ENCODE results near the gene GRB2.
A peak's percentile ranks its signal among the peaks of the same experiment; 100 is the strongest.
"Not testable (repeated sequence)": the region's sequence is repeated elsewhere in the genome, so short reads cannot be mapped to it uniquely, and the experiment has no call there.

Gene GRB2

DNA sequence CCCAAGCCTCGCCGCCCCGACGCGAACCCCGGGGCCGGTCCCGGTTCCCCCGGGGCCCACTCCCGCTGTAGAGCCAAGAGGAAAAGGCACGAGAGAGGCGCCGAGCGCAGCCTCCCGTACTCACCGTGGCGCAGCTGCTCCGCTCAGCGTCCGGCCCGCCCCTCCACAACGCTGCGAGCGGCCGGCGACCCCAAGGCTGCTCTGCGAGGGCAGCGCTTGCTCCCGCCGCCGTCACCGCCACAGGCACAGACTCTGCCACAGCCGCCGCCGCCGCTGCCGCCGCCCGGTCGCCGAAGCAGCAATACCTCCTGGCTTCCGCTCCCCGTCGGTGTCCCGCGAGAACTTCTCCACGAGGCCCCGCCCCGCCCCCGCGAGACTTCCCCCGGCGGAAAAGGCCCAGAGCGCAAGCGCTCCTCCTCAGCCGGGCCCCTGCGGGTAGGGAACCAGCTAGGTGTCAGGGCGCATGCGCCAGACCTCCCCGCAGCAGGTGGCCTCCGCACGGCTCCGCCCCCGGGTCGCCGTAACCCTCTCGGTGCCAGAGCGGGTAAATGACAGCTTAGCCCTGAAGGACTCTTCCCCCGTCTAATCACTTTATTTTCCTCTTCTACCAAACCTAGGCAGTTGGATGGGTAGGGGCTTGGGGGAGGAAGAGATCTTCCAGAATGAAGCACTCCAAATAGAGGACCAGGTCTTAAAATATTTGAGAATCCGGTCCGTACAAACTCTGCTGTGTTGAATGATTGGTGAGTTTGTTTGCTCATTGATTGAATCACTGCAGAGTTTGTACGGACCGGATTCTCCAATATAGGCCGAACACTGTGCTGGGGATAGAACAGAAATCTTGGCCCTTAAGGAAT lies at the start of gene GRB2:
GRB2 (minus strand) TSS at position 314 of the 857 bp plus-strand sequence. CDS start 12,050 bp downstream, outside the sequence.
- peak; percentile 23 to 87 for DNase-seq

DNA sequence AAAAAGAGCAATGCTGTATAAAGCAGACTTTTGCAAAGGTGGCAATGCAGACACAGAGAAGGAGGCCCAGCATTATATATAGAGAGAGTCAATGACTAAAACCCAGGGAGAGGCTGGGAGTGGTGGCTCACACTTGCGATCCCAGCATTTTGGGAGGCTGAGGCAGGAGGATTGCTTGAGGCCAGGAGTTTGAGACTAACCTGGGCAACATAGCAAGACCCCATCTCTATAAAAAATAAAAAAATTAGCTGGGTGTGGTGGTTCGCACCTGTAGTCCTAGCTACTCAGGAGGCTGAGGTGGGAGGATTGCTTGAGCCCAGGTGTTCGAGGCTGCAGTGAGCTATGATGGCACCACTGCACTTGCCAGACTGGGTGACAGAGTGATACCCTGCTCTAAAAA lies 49.2 kb upstream of the GRB2 start:
- not testable (repeated sequence) for DNase-seq

DNA sequence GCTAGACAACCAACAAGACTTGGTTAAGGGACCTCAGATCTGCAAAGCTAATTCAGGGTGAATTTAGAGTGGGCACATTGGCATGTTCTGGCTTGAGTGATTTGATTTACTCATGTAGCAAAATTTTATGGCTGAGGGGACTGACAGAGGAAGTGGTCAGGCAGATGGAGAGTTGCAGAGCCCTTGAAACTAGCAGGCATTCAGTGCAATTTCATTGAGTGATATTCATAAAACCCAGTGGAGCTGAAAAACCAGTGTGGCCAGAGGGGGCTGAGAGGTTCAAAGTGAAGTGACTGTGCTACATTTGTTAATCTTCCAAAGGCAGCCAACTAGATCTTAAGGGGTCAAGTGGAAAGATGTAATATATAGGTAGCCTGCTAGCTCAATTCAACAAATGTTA lies 48.7 kb upstream of the GRB2 start:
- no peak for DNase-seq

DNA sequence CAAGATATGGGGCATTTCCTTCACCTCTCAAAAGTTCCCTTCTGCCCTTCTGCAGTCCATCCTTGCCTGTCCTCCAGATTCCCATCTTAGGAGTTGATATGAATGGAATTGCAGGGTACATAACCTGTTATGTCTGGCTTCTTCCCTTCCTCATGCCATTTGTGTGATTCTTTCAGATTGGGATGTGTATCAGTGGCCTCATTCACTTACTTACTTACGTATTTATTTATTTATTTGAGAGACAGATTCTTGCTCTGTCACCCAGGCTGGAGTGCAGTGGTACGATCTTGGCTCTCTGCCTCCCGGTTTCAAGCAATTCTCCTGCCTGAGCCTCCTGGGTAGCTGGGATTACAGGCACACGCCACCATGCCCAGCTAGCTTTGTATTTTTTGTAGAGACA lies 44.8 kb upstream of the GRB2 start:
- no peak for DNase-seq

DNA sequence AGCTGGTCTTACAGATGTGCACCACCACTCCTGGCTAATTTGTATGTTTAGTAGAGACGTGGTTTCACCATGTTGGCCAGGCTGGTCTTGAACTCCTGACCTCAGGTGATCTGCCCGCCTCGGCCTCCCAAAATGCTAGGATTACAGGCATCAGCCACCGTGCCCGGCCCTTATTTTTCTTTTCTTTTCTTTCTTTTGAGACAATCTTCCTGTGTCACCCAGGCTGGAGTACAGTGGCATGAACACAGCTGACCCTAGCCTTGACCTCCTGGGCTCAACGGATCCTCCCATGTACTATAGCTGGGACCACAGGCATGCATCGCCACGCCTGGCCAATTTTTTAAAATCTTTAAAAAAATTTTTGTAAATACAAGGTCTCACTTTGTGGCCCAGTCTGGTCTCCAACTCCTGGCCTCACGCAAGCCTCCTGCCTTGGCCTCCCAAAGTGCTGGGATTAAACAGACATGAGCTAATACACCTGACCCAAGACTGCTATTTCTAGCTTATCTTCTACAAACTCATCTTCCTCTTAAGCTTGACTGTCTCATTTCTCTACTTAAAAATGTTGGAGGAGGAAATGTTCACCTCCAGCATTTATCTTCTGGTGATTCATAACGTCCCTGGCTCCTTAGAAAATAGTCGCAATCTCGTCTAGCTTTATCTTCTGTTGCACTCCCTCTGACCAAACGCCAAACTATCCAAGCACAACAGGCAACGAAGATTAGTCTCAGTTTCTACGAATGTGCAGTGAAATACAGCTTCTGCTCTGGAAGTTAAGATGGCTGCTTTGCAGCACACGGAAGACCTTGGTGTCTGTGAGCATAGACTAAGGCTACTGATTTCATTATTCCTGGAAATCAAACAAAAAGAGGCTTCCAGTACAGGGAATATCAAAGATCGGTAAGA lies 42.7 kb upstream of the GRB2 start:
- no peak for DNase-seq

DNA sequence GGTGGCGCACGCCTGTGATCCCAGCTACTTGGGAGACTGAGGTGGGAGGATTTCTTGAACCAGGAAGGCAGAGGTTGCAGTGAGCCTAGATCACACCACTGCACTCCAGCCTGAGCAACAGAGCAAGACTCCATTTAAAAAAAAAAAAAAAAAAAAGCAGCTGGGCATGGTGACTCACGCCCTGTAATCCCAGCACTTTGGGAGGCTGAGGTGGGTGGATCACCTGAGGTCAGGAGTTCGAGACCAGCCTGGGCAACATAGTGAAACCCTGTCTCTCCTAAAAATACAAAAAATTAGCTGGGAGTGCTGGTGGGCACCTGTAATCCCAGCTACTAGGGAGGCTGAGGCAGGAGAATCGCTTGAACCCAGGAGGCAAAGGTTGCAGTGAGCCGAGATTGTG lies 40.4 kb upstream of the GRB2 start:
- not testable (repeated sequence) for DNase-seq

DNA sequence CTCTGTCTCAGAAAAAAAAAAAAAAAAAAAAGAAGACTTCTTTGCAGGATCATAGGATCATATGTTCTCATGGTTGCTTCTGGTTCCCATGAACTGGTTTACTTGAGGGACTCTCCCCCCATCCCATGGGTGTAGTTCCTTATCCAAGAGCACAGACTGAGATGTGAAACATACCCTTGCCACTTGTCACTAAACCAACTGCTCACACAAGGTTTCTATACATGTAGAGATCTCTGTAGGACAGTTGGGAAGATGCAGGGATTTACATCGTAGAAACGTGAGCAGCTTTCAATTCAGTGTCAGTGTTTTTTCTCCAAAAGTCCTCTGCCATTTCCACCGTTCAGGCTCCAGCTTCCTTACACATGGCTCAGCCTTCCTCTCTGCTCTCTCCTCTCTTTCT lies 39.8 kb upstream of the GRB2 start:
- no peak for DNase-seq

DNA sequence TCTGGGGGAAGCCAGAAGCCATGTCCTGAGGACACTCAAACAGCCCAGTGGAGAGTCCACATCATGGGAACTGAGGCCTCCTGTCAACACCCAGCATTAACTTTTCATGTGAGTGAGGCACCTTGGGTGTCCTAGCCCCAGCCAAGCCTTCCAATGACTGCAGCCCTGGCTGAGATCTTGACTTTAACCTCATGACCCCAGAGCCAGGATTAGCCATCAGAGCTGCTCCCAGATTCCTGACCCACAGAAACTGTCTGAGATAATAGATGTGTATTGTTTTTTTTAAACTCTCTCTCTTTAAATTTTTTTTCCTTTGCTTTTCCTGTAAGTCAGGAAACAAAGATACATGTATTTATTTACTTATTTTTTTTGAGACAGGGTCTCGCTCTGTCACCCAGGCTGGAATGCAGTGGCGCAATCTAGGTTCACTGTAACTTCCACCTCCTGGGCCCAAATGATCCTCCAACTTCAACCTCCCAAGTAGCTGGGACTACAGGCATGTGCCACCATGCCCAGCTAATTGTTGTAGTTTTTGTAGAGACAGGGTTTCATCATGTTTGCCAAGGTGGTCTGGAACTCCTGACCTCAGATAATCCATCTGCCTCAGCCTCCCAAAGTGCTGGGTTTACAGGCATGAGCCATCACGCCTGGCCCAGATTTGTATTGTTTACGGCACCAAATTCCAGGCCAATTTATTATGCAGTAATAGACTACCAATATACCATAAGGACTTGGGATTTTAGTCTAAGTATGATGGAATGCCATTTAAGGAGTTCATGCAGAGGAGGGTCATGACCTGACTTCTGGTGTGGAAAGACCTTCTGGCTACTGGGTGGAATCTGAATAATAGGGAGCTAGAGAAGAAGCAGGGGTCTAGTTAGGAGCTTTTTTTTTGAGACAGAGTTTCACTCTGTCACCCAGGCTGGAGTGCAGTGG lies 37.0 kb upstream of the GRB2 start:
- DNase-seq, result no peak

DNA sequence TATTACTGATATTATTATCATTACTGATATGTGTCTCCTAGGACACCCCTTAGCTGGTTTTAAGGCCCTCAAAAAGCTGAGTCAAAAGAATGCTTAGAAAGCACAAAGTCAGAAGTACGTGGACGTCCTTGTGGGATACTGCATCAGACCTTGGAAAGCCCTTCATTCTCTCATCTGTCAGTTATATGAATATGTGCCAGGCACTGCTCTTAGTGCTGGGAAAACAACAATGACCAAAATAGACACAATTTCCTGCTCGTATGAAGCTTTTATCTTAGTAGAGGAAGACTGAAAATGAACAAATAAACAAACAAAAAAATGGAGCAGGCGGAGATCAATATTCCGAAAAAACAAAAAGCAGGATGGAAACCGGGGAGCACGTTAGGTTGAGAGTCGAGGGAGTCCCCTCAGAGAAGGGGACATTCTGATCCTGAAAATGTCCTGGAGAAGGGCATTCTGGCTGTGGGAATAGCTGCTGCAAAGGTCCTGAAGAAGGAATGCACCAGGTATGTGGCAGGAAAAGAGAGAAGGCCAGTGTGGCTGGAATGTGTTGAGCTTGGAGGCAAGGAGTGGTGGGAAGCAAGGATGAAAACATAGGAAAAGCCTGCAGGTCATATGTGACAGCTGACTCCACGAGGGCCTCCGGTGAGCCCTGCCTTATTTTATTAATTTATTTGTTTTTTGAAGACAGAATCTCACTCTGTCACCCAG lies 35.4 kb upstream of the GRB2 start:
- DNase-seq, result no peak

DNA sequence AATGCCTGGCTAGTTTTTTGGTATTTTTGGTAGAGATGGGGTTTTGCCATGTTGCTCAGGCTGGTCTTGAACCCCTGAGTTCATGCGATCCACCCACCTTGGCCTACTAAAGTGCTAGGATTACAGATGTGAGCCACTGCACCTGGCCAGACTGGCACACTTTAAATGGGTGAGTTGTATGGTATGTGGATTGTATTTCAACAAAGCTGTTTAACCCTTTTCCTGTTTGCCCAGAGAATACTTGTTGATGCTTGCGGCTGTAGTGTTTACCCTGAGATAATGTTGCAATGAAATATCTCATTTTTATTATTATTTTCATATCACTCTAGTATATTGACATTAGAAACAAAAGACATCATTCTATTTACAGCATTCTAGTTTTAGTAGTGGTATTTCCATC lies 33.8 kb upstream of the GRB2 start:
- DNase-seq, result no peak

DNA sequence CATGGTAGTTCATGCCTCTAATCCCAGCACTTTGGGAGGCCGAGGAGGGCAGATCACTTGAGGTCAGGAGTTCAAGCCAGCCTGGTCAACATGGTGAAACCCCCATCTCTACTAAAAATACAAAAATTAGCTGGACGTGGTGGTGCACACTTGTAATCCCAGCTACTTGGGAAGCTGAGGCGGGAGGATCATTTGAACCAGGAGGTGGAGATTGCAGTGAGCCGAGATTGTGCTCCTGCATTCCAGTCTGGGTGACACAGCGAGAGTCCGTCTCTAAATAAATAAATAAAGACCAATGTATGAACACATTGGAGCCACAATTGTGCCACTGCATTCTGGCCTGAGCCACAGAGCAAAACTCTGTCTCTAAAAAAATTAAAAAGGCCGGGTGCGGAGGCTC lies 31.9 kb upstream of the GRB2 start:
- not testable (repeated sequence) for DNase-seq

DNA sequence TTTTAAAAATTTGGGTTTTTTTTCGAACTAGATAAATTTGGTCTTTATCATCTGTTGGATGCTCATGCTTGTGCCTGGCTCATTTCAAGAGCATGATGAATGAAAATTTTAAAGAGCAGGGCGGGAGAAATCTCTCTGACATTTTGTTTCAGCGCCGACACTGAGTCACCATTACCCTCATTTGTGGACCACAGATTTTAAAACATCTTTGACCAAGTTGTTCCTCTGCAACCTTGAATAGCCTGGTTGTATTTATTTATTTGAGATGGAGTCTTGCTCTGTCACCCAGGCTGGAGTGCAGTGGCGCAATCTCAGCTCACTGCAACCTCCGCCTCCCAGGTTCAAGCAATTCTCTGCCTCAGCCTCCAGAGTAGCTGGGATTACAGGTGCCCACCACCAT lies 29.0 kb upstream of the GRB2 start:
- not testable (repeated sequence) for DNase-seq

DNA sequence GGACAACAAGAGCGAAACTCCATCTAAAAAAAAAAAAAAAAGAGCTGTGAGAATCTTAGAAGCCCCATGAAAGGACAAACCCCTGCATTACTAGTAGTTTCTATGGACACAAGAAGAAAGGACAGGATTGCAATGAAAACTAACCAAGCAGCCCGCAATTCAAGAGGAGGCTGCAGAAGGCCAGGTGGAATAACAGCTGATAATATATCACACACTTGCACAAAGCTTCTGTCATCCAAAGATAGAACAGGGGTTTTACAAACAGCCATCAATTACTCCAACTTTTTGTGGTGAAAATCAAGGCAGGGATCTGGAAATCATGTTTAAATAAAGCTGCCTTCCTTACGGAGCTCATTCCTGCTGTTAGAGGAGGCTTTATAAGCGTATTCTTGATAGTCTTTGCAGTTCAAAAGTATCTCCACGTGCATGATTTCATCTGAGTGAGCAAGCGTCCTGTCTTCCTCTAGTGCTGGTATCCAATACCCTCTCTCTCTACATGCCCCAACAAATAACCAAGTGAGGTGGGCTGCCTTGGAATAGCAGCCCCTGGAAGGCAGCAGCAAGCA lies 27.8 kb upstream of the GRB2 start:
- DNase-seq, result no peak

DNA sequence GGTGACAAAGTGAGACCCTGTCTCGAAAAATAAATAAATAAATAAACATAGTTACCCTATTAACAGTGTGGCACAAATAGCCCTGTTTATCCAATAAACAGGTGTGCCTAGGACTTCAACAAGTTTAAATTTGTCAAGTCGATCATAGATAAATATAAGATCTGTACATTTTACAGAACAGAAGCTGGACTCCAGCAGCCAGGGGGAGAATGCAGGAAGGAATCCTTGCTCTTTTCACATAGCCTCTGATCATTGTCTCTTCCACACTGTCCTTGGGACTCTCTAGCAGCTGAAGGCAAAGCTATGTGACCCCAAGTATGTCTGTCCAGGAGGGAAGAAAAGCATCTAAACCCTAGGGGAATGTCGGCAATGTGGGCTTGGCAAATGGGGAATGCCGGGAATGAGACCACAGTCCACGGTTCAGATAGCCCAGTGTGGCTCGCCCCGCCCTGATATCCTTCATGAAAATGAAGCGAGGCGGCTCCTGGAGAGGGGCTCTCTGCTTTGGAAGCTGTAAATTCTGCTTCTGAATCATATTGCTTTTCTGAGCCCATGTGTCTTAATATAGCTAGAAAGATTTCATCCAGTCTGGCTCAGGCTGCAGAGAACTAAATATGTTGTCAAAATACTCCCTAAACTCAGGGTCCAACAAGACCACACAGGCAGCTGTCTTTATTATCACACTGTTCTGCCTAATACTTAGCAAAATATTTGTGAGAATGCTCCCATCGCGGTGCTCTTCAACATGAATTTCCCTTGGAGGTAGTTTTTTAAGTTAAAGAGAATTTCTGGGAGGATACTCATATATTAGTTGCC lies 24.9 kb upstream of the GRB2 start:
- no peak for DNase-seq

DNA sequence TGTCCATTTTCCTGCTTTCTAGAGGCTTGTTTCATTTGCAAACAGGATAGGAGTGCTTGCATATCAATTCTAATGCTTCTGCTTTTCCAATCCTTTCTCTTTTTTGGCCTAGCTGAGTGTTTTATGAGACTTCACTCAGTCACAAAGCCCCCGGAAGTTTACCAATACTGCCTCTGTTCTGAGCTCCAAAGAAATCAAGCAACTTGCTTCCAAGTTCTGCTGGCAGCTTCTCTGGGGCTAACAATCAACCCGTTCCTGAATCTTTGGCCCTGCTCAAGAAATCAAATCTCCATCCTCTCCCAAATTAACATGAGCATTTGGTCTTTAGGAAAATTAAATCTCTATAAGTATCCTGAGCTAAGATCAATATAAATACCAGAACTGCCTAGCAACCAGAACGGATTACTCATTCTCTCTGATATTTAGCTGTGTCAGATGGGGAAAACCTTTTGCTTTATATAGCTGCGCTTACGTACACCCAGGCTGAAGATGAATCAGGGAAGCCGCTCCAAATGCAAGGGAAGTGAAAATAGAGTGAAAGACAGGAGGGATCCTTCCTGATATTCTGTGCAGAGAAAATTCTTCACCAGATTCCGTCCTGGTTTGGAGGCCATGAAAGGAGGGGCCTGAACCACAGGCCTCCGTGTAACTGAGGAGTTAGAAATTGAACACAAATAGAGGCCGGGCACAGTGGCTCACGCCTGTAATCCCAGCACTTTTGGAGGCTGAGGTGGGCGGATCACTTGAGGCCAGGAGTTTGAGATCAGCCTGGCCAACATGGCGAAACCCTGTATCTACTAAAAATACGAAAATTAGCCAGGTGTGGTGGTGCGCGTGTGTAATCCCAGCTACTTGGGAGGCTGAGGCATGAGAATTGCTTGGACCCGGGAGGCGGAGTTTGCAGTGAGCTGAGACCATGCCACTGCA lies 23.3 kb upstream of the GRB2 start:
- no peak for DNase-seq

DNA sequence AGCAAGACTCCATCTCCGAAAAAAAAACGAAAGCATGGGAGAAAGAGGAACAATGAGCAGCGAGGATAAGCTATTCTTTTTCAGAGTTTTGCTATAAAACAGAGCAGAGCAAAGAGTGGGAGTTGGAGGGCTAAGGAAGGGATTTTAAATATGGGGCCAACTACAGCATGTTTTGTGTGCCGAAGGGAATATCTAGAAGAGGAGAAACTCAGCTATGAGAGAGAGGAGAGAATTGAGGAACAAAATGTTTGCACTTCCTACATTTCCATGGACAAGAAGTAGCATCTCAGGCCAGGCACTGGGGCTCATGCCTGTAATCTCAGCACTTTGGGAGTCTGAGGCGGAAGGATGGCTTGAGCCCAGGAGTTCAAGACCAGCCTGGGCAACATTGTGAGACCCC lies 13.1 kb upstream of the GRB2 start:
- no peak for DNase-seq

DNA sequence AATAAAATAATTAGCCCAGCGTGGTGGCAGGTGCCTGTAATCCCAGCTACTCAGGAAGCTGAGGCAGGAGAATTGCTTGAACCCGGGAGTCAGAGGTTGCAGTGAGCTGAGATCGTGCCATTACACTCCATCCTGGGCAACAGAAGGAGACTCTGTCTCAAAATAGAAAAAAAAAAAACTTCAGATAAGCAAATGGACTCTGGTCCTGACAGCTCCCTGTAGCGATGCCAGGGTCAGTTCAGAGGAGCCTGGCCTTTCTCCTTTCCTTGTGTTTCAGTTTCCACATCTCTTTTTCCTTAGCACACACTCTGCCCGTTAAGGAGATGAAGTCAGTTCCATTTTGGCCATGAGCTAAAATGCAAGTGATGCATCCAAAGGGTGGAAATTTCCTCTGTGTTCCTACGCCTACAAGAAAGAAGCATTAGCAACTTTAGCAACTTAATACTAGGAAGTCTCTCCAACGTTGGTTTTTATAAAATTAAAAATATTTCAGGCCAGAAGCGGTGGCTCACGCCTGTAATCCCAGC lies 11.6 kb upstream of the GRB2 start:
- DNase-seq, result no peak

DNA sequence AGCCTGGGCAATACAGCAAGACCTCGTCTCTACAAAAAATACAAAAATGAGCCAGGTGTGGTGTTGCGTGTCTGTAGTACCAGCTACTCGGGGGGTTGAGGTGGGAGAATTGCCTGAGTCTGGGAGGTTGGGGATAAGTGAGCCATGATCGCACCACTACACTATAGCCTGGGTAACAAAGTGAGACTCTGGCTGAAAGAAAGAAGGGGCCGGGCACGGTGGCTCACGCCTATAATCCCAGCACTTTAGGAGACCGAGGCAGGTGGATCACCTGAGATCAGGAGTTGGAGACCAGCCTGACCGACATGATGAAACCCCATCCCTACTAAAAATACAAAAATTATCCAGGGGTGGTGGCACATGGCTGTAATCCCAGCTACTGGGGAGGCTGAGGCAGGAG lies 10.5 kb upstream of the GRB2 start:
- no peak for DNase-seq

DNA sequence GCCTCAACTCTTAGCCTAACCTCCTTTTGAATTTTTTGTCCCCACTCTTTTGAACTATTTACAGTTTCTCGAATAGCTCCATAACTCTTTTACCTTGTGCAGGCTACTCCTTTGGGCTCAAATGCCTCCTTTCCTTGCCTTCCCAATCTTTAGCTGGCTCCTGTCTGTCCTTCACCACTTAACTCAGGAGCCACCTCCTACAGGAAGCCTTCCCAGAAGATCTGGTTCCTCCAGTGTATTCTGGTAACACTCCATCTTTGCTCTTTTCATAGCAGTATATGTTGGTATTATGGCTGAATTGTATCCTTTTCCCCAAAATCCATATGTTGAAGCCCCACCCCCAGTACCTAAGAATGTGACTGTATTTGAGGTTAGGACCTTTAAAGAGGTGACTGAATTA lies 9.0 kb upstream of the GRB2 start:
- no peak for DNase-seq

Measured in cerebellar nuclear complex (tissue), 1 donor.